Measurements from ENCODE around the gene ADPGK. TPM values are rescaled to one million over a fixed set of nuclear protein-coding genes. Genes with fewer than 3 reads are reported as not detected.
A peak's percentile ranks its signal among the peaks of the same experiment; 100 is the strongest.

Gene ADPGK
- 10 to 100 TPM; 31.7 to 87.2 (median 53.4) TPM for total RNA-seq

DNA sequence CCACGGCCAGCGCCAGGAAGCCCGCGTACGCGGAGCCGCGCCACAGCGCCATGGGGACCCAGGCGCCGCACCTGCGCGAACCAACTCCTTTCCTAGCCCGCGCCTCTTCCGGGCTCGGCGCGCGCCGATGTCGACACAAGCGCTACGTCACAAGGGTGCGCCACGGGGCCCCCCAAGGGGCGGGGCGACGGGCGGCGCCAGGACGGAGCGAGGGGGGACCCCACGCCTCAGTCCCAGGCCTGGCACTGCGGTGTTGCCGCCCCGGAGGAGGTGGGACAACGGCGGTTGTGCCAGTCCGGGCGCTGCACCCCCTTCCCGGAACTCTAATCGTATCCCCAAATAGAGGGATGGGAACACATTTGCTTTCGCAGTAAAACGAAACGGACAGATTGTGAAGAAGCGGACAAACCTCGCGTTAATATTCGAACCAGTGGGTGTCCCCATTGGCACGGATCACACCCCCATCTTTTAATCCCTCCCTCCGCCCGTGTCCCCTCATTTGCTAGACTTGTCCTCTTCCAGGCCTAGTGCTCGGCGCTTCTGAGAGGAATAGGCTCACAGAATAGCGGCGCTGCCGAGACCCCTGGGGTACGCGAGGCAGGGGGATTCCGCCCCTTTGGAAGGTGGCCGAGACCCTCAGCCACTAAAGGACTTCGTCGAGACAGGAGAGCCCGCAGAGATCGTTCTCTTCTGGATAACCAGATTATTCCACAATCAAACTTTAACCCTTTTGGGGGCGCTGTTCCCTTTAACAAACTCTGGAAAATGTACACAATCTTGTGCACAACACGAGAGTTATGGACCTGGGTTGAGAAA lies at the start of gene ADPGK:
Gene ADPGK (minus strand): TSS at position 119 of the 816 bp plus-strand sequence. CDS start 67 bp downstream, at position 52.
- Histone ChIP-seq H3K27ac (peak within 1 kb of the TSS; percentile 95 to 99 (median 96)), H3K4me1 (peaks cover 8 to 31% (median 22%) of the 10 kb centered on the region in 4 donors), H3K4me3 (peak within 1 kb of the TSS; percentile 93 to 98 (median 98)), H3K9me3 (no peaks in the 10 kb centered on the region), H3K27me3 (no peaks in the 10 kb centered on the region), H3K36me3 (no peaks in the 10 kb centered on the region)
- intact Hi-C loops (cut with DNase I; ENCODE audit: low total_unique reads) = loop anchor here (5.0 kb wide), 1 partner anchor 268 kb away; the partner anchor contains the start of gene NEO1
- peak; percentile 95 to 98 (median 98) for TF ChIP-seq POLR2AphosphoS5 (IDR thresholded peaks at IDR 0.05)
- peak; percentile 90 for TF ChIP-seq POLR2A (IDR thresholded peaks at IDR 0.05)
- TF ChIP-seq CTCF (IDR thresholded peaks at IDR 0.05) = peak; percentile 53 to 85 (median 61)
- TF ChIP-seq EP300 (IDR thresholded peaks at IDR 0.05; ENCODE audit: low read depth) = peak; percentile 16
- WGBS, 2 donors (ENCODE audit: low coverage in 1 of 2) = 1% methylated on average over 46 of the region's 68 CpGs; no CpG with 5 or more reads in 1 of the 2 donors
- peak; percentile 93 for DNase-seq
- in situ Hi-C loops (cut with MboI; ENCODE audit: low pct_ligation_motif_present in 1 of 4, low pct_unique_long_range_greater_than_20kb in 1 of 4, low sequenced_read_pairs in 3 of 4) = loop anchor here in 3 of 4 donors (25.0 kb wide), 1 partner anchor 478 kb away; no protein-coding TSS in a partner anchor

GRCh38 chr15:72827226-72827625 lies 43.7 kb upstream of the ADPGK start:
- TF ChIP-seq POLR2AphosphoS5 (IDR thresholded peaks at IDR 0.05) = no peak
- TF ChIP-seq POLR2A (IDR thresholded peaks at IDR 0.05) = no peak
- TF ChIP-seq EP300 (IDR thresholded peaks at IDR 0.05; ENCODE audit: low read depth) = no peak
- no peak for TF ChIP-seq CTCF (IDR thresholded peaks at IDR 0.05)
- Histone ChIP-seq H3K4me3 (no peak overlapping the region), H3K4me1 (no peaks in the 10 kb centered on the region), H3K27me3 (no peaks in the 10 kb centered on the region), H3K36me3 (no peaks in the 10 kb centered on the region), H3K27ac (no peak overlapping the region), H3K9me3 (no peaks in the 10 kb centered on the region)
- no peak for DNase-seq
- intact Hi-C loops (cut with DNase I; ENCODE audit: low total_unique reads) = no loop called here
- in situ Hi-C loops (cut with MboI; ENCODE audit: low pct_ligation_motif_present in 1 of 4, low pct_unique_long_range_greater_than_20kb in 1 of 4, low sequenced_read_pairs in 3 of 4) = no loop called here

- TF ChIP-seq EP300 (IDR thresholded peaks at IDR 0.05; ENCODE audit: low read depth) = no peak
- no peak for TF ChIP-seq POLR2A (IDR thresholded peaks at IDR 0.05)
- Histone ChIP-seq H3K27ac (no peak overlapping the region), H3K36me3 (no peaks in the 10 kb centered on the region), H3K9me3 (no peaks in the 10 kb centered on the region), H3K27me3 (no peaks in the 10 kb centered on the region), H3K4me3 (no peak overlapping the region), H3K4me1 (no peaks in the 10 kb centered on the region)
- 87 to 88% methylated on average over 5 to 9 of the region's 9 CpGs for WGBS, 2 donors (ENCODE audit: low coverage in 1 of 2)
- intact Hi-C loops (cut with DNase I; ENCODE audit: low total_unique reads) = no loop called here
- in situ Hi-C loops (cut with MboI; ENCODE audit: low pct_ligation_motif_present in 1 of 4, low pct_unique_long_range_greater_than_20kb in 1 of 4, low sequenced_read_pairs in 3 of 4) = no loop called here
- DNase-seq = no peak
Observed at GRCh38 chr15:72826611-72827010, 43.1 kb upstream of the ADPGK start.

DNA sequence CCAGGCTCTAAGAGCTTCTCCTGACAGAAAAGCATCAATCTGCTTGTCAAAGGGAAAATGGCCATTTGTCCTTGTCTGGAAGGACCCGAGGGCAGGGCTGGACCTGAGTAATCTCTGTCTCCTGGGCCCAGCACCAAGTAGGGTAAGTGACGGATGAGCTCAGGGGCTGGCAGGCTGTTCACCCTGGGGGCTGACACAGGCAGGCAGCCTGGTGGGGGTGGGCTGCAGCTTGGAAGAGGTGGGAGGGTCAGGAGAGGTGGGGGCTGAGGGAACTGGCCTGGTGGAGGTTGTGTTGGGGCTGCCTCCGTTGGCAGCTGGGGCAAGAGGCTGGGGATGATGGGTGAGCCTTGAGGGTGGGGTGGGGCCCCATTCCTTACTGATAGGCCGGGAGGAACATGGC lies 42.3 kb upstream of the ADPGK start:
- no peak for TF ChIP-seq EP300 (IDR thresholded peaks at IDR 0.05; ENCODE audit: low read depth)
- TF ChIP-seq POLR2A (IDR thresholded peaks at IDR 0.05) = no peak
- no peak for TF ChIP-seq CTCF (IDR thresholded peaks at IDR 0.05)
- in situ Hi-C loops (cut with MboI; ENCODE audit: low pct_ligation_motif_present in 1 of 4, low pct_unique_long_range_greater_than_20kb in 1 of 4, low sequenced_read_pairs in 3 of 4) = no loop called here
- intact Hi-C loops (cut with DNase I; ENCODE audit: low total_unique reads) = no loop called here
- Histone ChIP-seq H3K27me3 (no peaks in the 10 kb centered on the region), H3K9me3 (no peaks in the 10 kb centered on the region), H3K4me3 (no peak overlapping the region), H3K36me3 (no peaks in the 10 kb centered on the region), H3K27ac (no peak overlapping the region), H3K4me1 (no peaks in the 10 kb centered on the region)
- no peak for DNase-seq
- WGBS, 2 donors (ENCODE audit: low coverage in 1 of 2) = 78% methylated on average over 2 of the region's 4 CpGs; no CpG with 5 or more reads in 1 of the 2 donors

Data from transverse colon (tissue), 4 donors.